ENCODE data around the gene NCK2.

NCK2 gene

DNA sequence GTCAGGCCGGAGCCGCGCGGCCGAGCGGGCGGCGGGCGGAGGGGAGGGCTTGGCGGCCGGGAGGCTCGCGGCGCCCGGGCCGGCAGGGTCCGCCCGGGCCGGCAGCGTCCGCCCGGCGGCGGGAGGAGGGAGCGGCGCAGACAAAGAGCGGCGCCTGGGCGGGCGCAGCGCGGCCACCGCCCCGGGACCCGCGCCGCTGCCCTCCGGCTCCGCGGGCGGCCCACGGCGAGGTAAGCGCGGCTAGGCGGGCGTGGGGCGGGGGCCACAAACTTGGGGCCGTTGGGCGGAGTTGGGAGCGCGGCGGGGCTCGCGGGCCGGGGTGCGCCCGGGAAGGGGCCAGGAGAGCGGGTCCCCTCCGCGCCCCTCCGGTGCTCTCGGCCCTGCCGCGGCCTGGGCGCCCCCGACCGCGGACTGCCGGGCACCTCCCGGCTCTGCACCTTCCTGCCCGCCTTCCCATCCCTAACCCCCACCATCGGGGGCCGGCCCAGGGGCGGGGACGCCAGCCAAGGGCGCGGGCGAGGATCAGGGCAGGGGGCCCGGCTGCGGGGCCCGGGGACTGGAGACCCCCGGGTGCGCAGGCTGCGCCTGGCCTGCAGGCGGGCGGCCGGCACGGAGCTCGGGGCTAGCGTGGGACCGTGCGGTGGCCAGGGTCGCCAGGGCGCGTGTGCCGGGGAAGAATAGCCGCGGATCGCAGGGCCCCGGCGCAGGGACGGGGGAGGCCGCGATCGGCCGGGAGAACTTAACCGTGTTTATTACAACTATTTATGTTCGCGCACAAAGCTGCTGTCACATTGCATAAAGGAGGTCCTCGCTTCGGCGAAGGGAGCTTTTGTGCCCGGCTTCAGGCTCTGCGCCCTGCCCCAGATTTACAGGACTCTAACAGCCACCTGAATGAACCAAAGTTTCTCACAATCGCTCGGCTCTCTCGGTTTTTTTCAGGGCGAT lies at the start of gene NCK2:
TSS of gene NCK2 (plus strand) at position 4 of the 945 bp plus-strand sequence. CDS start 110,152 bp downstream, outside the sequence.
- no peak for DNase-seq

DNA sequence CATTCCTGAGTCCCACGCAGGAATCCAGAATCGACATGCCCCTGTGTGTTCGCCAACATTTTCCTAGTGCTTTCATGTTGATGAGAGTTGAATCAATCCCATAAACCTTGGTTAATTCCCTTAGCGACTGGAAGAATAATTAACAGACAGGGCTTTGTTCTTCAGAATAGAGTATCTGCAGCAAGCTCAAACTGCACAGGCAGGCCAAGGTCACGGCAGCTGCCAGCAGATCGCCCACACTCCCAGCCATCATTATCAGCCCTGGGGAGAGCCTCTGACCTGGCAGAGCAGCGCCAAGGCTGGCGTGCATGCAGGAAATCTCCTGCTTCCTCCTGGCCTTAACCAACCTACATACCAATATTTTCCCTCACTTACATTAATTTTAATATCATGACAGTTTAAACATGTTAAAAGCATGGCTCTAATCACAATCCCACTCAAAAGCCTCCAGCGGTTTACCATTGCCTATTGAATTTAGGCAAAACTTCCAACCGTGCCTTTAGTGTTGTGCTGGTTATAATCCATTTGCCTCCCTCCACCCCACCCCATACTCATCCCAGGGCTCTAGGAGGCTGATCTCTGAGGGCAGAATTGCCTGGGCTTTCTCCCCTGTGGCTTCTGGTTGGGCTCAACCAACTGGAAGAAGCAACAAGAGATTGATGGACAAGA lies 46.8 kb upstream of the NCK2 start:
- no peak for DNase-seq

DNA sequence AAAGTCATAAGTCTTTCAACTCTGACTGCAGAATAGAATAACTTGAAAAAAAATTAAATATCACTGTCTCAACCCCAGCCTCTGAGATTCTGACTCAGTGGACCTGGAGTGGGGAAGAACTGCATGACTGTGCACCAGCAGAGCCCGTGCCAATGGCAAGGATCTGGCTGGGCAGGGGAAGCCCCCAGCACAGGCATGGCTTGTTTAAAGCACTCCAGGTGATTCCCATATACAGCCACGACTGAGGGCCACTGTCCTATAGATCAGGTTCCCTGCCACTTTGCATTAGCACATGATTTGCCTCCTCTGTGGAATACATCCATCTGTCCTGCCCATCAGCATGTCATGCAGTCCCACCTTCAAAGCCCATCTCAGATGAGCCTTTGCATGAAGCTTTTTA lies 45.9 kb upstream of the NCK2 start:
- no peak for DNase-seq

DNA sequence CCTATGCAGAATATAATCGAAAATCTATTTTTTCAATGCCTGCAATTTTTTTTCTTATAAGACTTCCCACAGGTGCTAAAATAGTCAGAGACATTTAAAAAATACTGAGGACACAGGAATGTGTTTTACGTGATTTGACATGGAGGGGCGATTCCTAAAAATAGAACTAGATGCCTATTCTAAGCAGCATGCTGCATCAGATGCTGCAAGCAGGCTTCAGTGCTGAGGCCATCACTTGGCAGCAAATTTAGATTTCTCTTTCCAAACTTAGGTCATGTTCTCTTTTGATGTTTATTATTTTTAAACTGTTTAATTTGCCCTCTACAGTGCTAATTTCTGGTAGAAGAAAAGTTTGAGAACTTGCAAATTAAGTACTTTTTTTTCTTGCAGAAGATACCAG lies 43.7 kb upstream of the NCK2 start:
- no peak for DNase-seq

DNA sequence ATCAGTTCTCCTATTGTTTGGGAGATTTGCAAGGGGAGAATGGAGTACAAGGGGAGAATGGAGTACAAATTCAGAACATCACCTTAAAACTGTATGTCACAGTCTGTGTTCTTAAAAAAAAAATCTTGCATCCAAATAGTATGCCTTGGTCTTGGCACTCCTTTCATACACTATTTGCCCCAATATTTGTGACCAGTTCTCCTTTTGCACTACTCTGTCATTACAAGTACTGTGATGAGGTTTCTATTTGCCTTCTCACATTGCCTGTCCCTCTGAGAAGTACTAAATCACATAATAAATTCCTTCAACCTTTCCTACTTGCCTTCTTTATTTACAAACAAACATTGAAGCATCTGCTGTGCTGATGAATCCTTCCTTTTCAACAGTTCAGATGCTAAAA lies 36.0 kb upstream of the NCK2 start:
- no peak for DNase-seq

DNA sequence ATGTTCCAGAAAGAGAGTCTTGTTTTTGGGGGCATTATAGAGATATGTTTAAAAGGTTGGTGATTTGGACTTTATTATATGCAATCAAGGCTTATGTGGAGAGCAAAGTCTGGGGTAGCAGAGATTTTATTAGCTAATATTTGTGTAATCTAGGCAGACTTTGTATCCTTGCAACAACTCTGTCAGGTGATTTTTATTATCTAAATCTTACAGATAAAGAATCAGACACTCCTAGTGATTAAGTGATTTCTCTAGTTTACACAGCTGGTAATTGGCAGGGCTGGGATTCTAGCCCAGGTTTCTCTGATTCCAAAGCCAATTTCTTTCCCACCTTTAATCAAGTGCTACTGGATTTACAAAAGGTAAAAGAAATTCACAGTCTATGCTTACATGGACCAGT lies 33.3 kb upstream of the NCK2 start:
- no peak for DNase-seq

DNA sequence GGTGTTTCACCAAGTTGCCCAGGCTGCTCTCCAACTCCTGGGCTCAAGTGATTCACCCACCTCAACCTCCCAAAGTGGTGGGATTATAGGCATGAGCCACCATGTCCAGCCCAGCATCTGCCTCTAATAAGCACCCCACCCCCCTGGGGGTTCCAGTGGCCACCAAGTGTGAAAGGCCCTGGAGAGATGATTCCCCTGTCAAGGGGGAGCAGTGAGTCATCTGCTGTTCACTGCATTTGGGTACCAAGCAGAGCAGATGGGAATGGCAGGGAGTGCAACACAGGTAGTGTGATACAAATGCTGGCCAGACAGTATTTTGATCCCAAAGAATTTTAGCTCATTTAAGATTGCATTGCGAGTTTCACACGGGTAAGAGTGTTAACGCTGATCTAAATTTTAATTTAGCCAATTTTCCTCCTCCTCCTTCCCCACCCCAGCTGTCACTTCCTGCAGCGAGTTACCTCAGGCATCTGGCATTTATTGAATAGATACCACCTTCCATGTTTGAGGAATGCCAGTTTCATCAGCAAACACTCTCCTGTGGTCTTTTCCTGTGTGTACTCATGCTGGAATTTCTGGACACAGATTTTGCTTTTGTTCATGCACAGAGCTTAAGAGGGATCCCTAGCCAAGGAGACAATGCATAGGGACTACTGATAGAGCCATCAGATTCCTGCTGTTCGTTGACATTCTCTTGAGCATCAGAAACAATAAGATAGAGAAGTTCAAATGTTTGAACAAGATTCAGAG lies 32.4 kb upstream of the NCK2 start:
- DNase-seq = no peak

DNA sequence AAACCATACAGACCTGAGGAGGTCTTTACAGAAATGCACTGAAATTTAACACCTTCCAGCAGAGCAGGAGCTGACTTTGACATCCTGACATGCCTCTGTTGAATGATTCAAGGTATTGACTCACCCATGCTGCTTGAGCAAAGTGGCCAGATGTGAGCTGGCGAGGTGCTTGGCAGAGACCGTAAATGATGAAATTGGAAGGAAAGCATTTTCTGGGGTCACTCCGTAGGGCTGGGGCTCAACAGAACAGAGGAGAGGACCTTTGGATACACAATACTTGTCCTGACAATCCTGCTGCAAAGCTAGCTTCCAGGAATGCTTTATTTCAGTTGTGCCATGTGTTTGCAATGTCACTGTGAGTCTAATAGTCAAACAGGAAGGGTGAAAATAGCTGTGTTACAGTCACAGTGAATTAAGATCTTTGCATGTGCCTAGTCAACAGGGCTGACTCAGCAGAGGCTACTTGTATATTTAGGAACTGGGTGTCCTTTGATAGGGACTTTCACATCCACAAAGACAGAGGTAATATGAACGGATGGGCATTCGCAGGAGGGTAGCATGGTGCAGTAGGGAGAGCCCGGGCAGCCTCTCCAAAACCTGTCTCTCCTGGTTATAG lies 31.6 kb upstream of the NCK2 start:
- no peak for DNase-seq

DNA sequence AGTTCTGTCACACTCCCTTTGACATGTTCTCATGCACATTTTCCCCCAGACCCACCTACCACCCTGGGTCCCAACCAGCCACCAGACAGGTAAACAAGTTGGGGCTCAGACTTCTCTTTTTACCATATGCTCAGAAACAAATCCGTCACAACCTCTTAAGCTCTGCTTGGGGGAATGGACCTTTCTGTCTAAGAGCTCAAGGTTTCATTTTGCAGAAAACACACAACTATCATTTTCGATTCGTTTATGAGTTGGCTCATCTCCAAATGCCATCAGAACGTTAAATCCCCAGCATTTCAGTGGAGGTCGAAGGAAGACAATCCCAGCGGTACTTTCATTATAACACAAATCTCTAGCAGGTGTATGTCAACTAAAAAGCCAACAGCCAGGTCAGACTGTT lies 30.6 kb upstream of the NCK2 start:
- no peak for DNase-seq

DNA sequence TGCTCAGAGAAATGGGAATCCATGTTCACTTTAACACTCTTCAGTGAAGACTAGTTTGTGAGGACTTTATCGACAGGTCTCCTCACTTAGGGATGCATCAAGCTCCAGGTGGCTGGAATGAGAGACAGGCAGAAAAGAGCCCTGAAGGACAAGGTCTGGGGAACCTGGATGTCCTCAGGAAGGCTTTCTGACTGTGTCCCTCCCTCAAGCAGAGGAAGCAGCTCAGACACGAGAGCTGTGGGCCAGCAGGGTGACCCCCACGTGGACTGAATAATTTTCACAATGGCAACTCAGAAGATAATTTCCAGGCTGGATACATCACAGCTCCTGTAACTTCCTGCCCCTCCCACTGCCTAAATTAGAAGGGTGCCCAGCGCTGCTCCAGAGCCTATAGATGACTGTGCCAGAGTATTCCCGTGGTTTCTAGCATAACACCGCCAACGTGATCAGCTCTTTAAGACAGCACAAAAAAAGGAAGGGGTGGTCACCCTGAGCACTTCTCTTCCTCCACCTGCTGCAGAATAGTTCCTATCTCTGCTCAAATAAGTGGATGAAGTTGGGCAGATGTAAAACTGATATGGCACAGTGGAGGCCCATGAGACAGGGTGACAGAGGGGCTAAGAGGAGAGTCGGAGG lies 25.7 kb upstream of the NCK2 start:
- DNase-seq = no peak

DNA sequence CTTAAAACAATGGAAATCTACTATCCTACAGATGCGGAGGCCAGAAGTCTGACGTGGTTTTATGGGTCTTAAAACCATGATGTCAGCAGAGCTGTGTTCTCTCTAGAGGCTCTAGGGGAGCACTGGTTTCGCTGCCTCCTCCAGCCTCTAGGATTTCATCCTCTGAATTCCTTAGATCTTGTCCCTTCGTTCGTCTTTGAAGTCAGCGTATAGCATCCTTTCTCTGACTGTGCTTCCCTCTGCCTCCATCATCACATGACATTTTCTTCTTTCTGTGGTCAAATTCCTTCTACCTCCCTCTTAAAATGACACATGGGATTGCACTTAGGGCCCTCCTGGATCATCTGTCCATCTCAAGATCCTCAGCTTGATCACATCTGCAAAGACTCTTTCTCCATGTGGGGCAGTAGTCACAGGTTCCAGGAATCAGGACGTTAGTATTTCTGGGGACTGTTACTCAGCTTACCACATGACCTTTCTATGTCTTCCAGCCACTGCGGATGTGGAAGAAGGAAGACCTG lies 22.7 kb upstream of the NCK2 start:
- DNase-seq = no peak

DNA sequence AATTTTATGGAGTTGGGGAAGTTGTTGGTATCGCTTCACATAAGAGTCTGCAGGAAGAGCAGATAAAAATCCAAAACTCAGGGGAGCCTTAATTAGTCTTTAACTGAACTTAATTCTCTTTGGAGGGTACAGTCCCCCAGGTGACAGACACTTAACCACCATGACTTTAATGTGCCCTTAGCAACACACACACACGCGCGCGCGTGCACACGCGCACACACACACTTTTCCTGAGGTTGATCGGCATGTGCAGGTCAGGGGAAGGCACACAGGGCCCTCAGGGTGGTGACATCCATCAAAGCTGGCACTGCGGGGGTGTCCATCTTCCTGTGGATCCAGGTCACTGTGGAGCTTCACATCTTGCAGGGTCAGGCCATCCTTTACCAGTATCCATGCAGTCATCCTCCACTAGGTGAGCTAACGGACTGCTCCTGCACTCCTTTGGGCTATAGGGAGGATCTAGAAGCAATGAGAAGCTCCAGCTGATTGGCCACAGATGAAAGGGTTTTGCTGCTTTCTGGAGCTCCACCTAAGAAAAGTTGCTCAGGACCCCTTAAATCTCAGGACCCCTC lies 21.9 kb upstream of the NCK2 start:
- no peak for DNase-seq

DNA sequence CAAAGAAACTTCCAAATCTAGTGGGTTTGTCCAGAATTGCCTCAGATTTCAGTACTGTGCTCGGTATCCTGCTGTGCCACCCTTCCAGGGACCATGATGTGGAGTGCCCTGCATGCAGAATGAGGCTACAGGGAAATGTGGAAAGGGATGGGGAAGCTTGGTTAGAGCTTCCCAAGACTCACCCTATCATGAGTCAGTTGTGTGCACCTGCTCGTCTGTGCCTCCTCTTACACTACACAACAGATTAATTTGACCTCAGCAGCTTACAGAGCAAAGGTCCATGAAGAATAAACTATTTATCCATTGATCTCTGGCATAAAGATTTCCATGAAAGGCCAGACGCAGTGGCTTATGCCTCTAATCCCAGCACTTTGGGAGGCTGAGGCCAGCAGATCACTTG lies 21.3 kb upstream of the NCK2 start:
- DNase-seq = no peak

DNA sequence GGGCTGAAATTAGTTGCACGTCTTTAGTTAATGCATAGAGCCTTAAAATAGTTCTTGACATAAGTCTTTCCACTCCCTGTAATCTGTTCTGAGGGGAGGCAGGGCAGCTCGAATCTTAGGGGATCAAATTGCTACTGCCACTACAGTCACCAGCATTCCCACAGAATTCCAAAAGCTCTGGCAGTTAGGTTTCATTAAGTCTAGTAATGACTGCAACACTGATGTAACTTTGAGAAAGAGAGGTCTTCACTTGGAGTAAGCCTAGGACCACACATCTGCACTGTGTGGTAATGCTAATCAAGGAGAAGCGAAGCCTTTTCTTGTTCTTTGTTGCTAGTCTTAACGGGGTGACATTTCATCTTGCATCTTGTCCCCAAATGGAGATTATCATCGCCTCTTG lies 19.3 kb upstream of the NCK2 start:
- no peak for DNase-seq

DNA sequence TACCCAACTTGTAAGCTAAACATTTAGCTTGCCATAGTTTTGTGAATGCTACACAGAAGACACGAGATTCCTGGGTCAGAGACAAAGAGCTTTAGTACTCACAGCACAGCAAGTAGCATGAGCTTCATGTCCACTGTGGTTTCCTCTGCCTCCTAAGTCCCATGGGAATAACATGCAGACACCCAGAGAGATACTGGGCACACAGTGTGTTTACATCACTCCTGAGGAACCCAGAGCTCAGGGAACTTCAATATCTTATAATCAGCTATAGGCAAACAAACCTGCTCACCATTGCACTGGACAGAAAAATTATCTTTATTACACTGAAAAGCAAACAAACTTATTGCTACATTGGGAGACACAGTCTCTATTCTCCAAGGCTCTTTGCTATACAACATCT lies 14.5 kb upstream of the NCK2 start:
- DNase-seq = no peak

DNA sequence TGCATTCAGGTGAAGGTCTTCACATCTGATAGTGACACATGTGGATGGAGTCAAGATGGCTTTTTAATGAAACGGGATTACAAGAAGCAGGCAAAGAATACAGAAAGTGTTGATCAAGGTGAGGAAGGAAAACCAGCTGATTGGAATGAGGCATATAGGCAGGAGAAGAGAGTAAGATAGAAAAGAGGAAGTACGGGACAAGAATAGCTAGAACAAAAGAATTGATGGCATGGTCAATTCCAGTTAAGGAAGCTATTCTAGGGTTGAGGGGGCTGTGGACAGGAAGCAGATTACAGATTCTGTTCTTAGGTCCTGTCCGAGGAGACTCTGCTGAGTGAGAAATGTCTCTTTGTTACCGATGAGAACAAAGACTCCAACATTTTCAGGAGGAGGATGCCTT lies 13.2 kb upstream of the NCK2 start:
- no peak for DNase-seq

DNA sequence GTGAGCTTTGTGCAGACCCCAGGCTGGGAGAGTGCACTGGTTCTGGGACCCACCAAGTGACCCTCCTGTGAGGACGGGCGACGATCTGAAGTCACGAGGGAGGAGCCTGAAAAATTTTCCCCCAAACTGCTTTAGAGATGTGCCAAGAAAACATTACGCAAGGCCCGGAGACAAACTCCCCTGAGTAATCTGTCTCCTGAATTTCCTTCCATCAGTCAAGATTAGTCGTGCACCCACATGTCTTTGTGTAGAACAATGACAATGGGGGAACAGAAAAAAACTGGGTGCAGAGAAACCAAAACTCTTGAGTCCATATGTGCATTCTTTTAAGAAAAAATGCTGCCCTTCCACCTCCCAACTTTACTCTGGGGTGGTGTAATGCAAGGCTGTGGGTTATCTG lies 12.6 kb upstream of the NCK2 start:
- no peak for DNase-seq

DNA sequence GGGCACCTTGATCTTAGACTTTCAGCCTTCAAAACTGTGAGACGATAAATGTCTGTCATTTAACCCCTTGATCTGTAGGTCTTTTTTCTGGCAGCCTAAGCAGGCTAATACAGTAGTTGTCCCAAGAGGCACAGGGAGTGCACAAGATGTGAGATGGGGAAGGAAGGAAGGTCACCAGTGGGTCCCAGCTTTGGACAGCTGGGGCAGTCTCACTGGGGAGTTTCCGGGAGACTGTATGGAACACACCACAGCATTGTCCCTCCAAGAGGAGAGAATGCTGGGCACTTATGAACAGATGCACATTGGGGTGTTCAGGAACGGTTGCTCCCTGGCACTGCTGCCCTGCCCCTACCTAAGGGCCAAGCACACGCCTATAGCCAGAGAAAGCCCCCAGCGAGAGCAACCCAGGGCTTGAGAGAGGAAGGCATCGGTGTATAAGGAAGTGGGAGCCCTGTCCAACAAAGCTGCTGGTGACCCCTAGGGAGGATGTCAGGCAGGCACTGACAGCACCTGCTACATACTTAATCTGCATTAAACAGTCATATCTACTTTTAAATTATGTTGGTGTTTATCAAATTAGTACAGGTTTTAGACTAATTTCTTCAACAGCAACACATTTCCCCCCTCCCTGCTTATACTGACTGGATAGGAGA lies 11.6 kb upstream of the NCK2 start:
- no peak for DNase-seq

DNA sequence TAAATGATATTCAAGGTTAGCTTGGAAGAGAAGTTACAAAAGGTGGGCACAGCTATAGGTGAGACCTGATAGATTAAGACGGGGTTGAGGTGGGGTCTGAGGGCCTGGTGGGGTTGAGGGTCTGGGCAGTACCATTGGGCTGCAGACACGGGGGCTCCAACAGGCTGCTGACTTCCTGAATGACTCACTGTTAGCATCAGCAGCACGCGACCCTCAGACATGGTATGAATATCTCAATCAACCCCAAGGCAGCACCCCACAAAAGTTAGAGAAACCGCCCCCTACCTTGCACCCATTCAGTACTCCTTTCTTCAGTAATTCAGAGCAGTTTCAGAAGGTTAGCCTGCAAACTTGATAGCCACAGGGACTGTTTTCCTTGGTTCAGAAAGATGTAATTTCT lies 10.8 kb upstream of the NCK2 start:
- no peak for DNase-seq

DNA sequence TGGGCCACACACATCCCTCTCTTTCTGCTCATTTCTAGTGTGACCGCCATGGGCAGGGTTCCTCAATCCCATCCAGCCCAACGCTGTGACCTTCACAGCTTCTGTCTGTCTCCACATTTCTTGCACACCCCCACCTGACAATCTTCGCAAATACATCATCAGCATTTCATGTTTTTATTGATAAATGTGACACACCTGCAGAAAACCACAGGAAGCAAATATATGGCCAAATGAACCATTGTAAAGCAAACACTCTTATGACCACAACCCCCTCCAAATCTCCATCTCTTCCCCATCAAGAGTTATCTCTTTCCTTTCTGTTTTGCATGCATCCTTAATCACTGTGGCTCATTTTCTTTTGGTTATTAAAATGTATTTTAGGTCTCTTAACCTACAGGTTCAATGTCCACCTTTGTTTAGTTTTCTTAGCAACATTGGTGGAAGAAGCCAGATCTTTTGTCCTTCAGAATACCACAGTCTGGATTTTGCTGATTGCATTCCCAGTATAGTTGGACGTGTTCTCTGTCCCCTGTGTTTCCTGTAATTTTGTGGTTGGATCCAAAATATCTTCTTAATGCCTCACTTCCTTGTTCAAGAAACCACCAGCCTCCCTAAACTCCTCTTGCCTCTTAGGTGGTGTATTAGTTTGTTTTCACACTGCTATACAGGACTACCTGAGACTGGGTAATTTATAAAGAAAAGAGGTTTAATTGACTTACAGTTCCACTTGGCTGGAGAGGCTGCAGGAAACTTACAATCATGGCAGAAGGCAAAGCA lies 9.8 kb upstream of the NCK2 start:
- DNase-seq = no peak

DNA sequence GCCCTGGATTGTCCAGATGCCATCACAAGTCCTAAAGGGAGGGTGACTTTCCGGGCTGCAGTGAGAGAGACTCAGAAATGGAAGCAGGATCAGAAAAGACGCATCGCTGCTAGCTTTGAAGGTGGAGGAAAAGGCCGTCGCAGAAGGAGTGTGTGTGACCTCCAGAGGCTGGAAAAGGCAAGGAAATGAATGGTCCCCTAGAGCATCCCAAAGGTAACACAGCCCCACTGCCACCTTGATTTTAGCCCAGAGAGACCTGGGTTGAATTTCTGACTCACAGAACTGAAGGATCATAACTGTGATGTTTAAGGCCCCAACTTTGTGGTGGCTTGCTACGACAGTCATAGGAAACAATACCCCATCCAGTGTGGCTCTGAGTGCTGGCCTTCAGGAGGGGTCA lies 8.6 kb upstream of the NCK2 start:
- no peak for DNase-seq
